Measurements from ENCODE around the gene GPR75.

The GPR75 gene

GRCh38 chr2:53877112-53877511 lies 17.3 kb upstream of the GPR75 start:
- no peak for TF ChIP-seq CTCF (IDR thresholded peaks at IDR 0.05; ENCODE audit: low read depth, low read length)
- no peak for DNase-seq (ENCODE audit: low read depth, low spot score)
- H3K4me3 ChIP-seq (ENCODE audit: low read depth, low read length) = no peak overlapping the region
- in situ Hi-C loops (cut with HindIII; ENCODE audit: low sequenced_read_pairs) = no loop called here

GRCh38 chr2:53874401-53874950 lies 14.7 kb upstream of the GPR75 start:
- no peak for DNase-seq (ENCODE audit: low read depth, low spot score)
- H3K4me3 ChIP-seq (ENCODE audit: low read depth, low read length) = no peak overlapping the region
- in situ Hi-C loops (cut with HindIII; ENCODE audit: low sequenced_read_pairs) = no loop called here
- no peak for TF ChIP-seq CTCF (IDR thresholded peaks at IDR 0.05; ENCODE audit: low read depth, low read length)

- in situ Hi-C loops (cut with HindIII; ENCODE audit: low sequenced_read_pairs) = no loop called here
- no peak for TF ChIP-seq CTCF (IDR thresholded peaks at IDR 0.05; ENCODE audit: low read depth, low read length)
- DNase-seq (ENCODE audit: low read depth, low spot score) = no peak
- no peak overlapping the region for H3K4me3 ChIP-seq (ENCODE audit: low read depth, low read length)
Observed at GRCh38 chr2:53867773-53868172, 8.0 kb upstream of the GPR75 start.

GRCh38 chr2:53867169-53867568 lies 7.4 kb upstream of the GPR75 start:
- DNase-seq (ENCODE audit: low read depth, low spot score) = no peak
- TF ChIP-seq CTCF (IDR thresholded peaks at IDR 0.05; ENCODE audit: low read depth, low read length) = no peak
- H3K4me3 ChIP-seq (ENCODE audit: low read depth, low read length) = no peak overlapping the region
- in situ Hi-C loops (cut with HindIII; ENCODE audit: low sequenced_read_pairs) = no loop called here

GRCh38 chr2:53865962-53866361 lies 6.2 kb upstream of the GPR75 start:
- no peak for DNase-seq (ENCODE audit: low read depth, low spot score)
- no peak for TF ChIP-seq CTCF (IDR thresholded peaks at IDR 0.05; ENCODE audit: low read depth, low read length)
- in situ Hi-C loops (cut with HindIII; ENCODE audit: low sequenced_read_pairs) = no loop called here
- H3K4me3 ChIP-seq (ENCODE audit: low read depth, low read length) = no peak overlapping the region

- DNase-seq (ENCODE audit: low read depth, low spot score) = no peak
- no peak overlapping the region for H3K4me3 ChIP-seq (ENCODE audit: low read depth, low read length)
- no peak for TF ChIP-seq CTCF (IDR thresholded peaks at IDR 0.05; ENCODE audit: low read depth, low read length)
- in situ Hi-C loops (cut with HindIII; ENCODE audit: low sequenced_read_pairs) = no loop called here
Observed at GRCh38 chr2:53865264-53865663, 5.5 kb upstream of the GPR75 start.
